HCT116 (cell line): ENCODE data around the gene ACKR4. TPM values are rescaled to one million over a fixed set of nuclear protein-coding genes. Genes with fewer than 3 reads are reported as not detected.

Experiments
- total RNA-seq: library from RNA; stranded (reverse); gene quantifications from one replicate; pipeline ENCODE4 v1.2.1, GENCODE V29; 2021; ENCODE audit not compliant: unreplicated experiment

ACKR4 gene
- total RNA-seq, 1 experiment from 2014 or later: 0.12 TPM

Other genes starting within 250 kb of the ACKR4 start
- 28.8 TPM for gene DNAJC13, start 179.8 kb upstream of the ACKR4 start, total RNA-seq
- gene ACAD11, start 62.5 kb downstream of the ACKR4 start, total RNA-seq: 12.6 TPM
- gene UBA5, start 63.1 kb downstream of the ACKR4 start, total RNA-seq: 43.7 TPM
- gene NPHP3, start 125.1 kb downstream of the ACKR4 start, total RNA-seq: 15.5 TPM